Adipocyte (in vitro differentiated cells): ENCODE data around the gene BCAS2.

Source experiments
- DNase-seq: peaks from one replicate; pipeline ENCODE4 v3.0.0-alpha.2; 2015; ENCODE audit warnings: low read depth
- H3K27me3 ChIP-seq: replicated peaks from 2 replicates; pipeline ENCODE4 v1.7.0; 2013; ENCODE audit warnings: mild to moderate bottlenecking, low read length, moderate library complexity; ENCODE audit not compliant: control insufficient read depth, insufficient read depth
- H3K36me3 ChIP-seq: 2 replicates; pipeline ENCODE4 v1.7.0; 2013; ENCODE audit warnings: low read length, mild to moderate bottlenecking, moderate library complexity; ENCODE audit not compliant: control insufficient read depth, insufficient read depth, severe bottlenecking
- H3K4me1 ChIP-seq: 2 replicates; pipeline ENCODE4 v1.7.0; 2013; ENCODE audit warnings: mild to moderate bottlenecking, low read length, moderate library complexity; ENCODE audit not compliant: control insufficient read depth, insufficient read depth
- H3K4me3 ChIP-seq: 2 replicates; pipeline ENCODE4 v1.7.0; 2013; ENCODE audit warnings: mild to moderate bottlenecking, low read length, moderate library complexity
- H3K9ac ChIP-seq: 2 replicates; pipeline ENCODE4 v1.7.0; 2013; ENCODE audit warnings: mild to moderate bottlenecking, low read length, moderate library complexity
- H3K9me3 ChIP-seq: 2 replicates; pipeline ENCODE4 v1.7.0; 2013; ENCODE audit warnings: mild to moderate bottlenecking, low read length, moderate library complexity; ENCODE audit not compliant: control insufficient read depth

BCAS2 gene

GRCh38 chr1:114535401-114535800, 46.0 kb downstream of the BCAS2 start:
- no peaks in the 10 kb centered on the region for H3K9me3 ChIP-seq
- no peaks in the 10 kb centered on the region for H3K4me1 ChIP-seq
- no peak for DNase-seq
- no peak overlapping the region for H3K4me3 ChIP-seq
- no peak overlapping the region for H3K9ac ChIP-seq
- no peaks in the 10 kb centered on the region for H3K36me3 ChIP-seq
- peaks cover 3% of the 10 kb centered on the region for H3K27me3 ChIP-seq

GRCh38 chr1:114531094-114531493, 50.3 kb downstream of the BCAS2 start:
- peaks cover 3% of the 10 kb centered on the region for H3K27me3 ChIP-seq
- no peaks in the 10 kb centered on the region for H3K4me1 ChIP-seq
- no peak for DNase-seq
- H3K9ac ChIP-seq: no peak overlapping the region
- no peak overlapping the region for H3K4me3 ChIP-seq
- H3K36me3 ChIP-seq: no peaks in the 10 kb centered on the region
- H3K9me3 ChIP-seq: no peaks in the 10 kb centered on the region

GRCh38 chr1:114530224-114530623, 51.2 kb downstream of the BCAS2 start:
- Histone ChIP-seq H3K4me1 (no peaks in the 10 kb centered on the region), H3K4me3 (no peak overlapping the region), H3K36me3 (no peaks in the 10 kb centered on the region), H3K9ac (no peak overlapping the region), H3K9me3 (no peaks in the 10 kb centered on the region), H3K27me3 (no peaks in the 10 kb centered on the region)
- no peak for DNase-seq

- H3K36me3 ChIP-seq: no peaks in the 10 kb centered on the region
- H3K4me1 ChIP-seq: no peaks in the 10 kb centered on the region
- no peak for DNase-seq
- no peak overlapping the region for H3K4me3 ChIP-seq
- H3K9ac ChIP-seq: no peak overlapping the region
- H3K9me3 ChIP-seq: no peaks in the 10 kb centered on the region
- no peaks in the 10 kb centered on the region for H3K27me3 ChIP-seq
These were observed 56.5 kb downstream of the BCAS2 start for GRCh38 chr1:114524944-114525343.

GRCh38 chr1:114522264-114522575, 59.2 kb downstream of the BCAS2 start:
- Histone ChIP-seq H3K9ac (no peak overlapping the region), H3K27me3 (no peaks in the 10 kb centered on the region), H3K4me1 (no peaks in the 10 kb centered on the region), H3K36me3 (no peaks in the 10 kb centered on the region), H3K4me3 (no peak overlapping the region), H3K9me3 (no peaks in the 10 kb centered on the region)
- no peak for DNase-seq

GRCh38 chr1:114521396-114522263, 59.8 kb downstream of the BCAS2 start:
- Histone ChIP-seq H3K9ac (no peak overlapping the region), H3K27me3 (no peaks in the 10 kb centered on the region), H3K4me1 (no peaks in the 10 kb centered on the region), H3K36me3 (no peaks in the 10 kb centered on the region), H3K9me3 (no peaks in the 10 kb centered on the region), H3K4me3 (no peak overlapping the region)
- no peak for DNase-seq
